HepG2 (cell line): ENCODE measurements around the gene PODXL. TPM values are rescaled to one million over a fixed set of nuclear protein-coding genes. Genes with fewer than 3 reads are reported as not detected.

Source experiments
- ATAC-seq: fragments of 200-7000 bp; cut with Tn5 transposase; 3 replicates; pipeline ENCODE4 v1.9.1; 2020; ENCODE audit warnings: mild to moderate bottlenecking, moderate library complexity
- BruUV-seq: library from RNA; stranded (reverse); fragments of 400-500 nt; replicated peaks from 2 replicates; lab custom pipeline; 2021; lab: Mats Ljungman, UMichigan
- CTCF ChIA-PET: fragments of 300-600 bp; formaldehyde crosslinking; extraction: SDS; loops from one replicate; lab custom pipeline; 2021; ENCODE audit warnings: low total read pairs, inconsistent platforms, low intra/inter-chr PET ratio; lab: Yijun Ruan, JAX
- POLR2A ChIA-PET: fragments of 350-600 bp; sonication (Branson Sonifier 250); formaldehyde crosslinking; loops from one replicate; lab custom pipeline; 2020; ENCODE audit warnings: antibody characterized with exemption, inconsistent platforms; lab: Yijun Ruan, JAX
- DNase-seq: peaks from one replicate; pipeline ENCODE4 v3.0.0-alpha.2; 2015; ENCODE audit warnings: low spot score
- FAIRE-seq: peaks from 3 replicates; lab custom pipeline; 2011; peaks lifted over from hg19 to GRCh38; lab: Jason Lieb, UNC
- H2AFZ ChIP-seq: one replicate; pipeline ENCODE4 v1.6.1; 2011; ENCODE audit warnings: low read length, inconsistent platforms
- H3K27ac ChIP-seq: fragments of 300-600 bp; 3 replicates; pipeline ENCODE4 v1.8.0; 2011; ENCODE audit warnings: mixed run types, mild to moderate bottlenecking, mixed read lengths, low read length, inconsistent platforms; ENCODE audit not compliant: insufficient read depth; ENCODE audit errors: extremely low read length
- H3K27me3 ChIP-seq, 2 experiments: fragments of 200-600 bp in 1 of 2; 2 replicates in 1 of 2; 3 replicates in 1 of 2; pipeline versions ENCODE4 v1.6.0 to v1.8.0; 2011; ENCODE audit warnings: low read length in 2 of 2, mild to moderate bottlenecking in 2 of 2, moderate library complexity in 2 of 2, inconsistent platforms in 1 of 2; ENCODE audit not compliant: insufficient read depth in 2 of 2, control insufficient read depth in 1 of 2
- H3K36me3 ChIP-seq, 2 experiments: fragments of 200-600 bp in 1 of 2; replicated peaks in 1 of 2; 2 replicates in 1 of 2; 3 replicates in 1 of 2; pipeline versions ENCODE4 v1.5.1 to v1.8.0; 2011; ENCODE audit warnings: low read length in 2 of 2, inconsistent platforms in 1 of 2; ENCODE audit not compliant: insufficient read depth in 2 of 2, control insufficient read depth in 1 of 2
- H3K4me1 ChIP-seq: 2 replicates; pipeline ENCODE4 v1.5.1; 2012; ENCODE audit warnings: low read length, inconsistent platforms; ENCODE audit not compliant: insufficient read depth
- H3K4me2 ChIP-seq: 2 replicates; pipeline ENCODE4 v1.6.0; 2011; ENCODE audit warnings: low read depth, low read length, inconsistent platforms
- H3K4me3 ChIP-seq, 3 experiments: fragments of 200-600 bp in 1 of 3; sonication (generic), shearing (Covaris generic) in 1 of 3; replicated peaks in 1 of 3; 2 replicates each; pipeline ENCODE4 v1.5.1; 2011 to 2016; ENCODE audit warnings: low read length in 3 of 3, inconsistent platforms in 2 of 3, low read depth in 2 of 3, mild to moderate bottlenecking in 2 of 3, control low read depth in 1 of 3, mixed read lengths in 1 of 3; ENCODE audit not compliant: insufficient read depth in 1 of 3
- H3K79me2 ChIP-seq: one replicate; pipeline ENCODE4 v1.6.1; 2011; ENCODE audit warnings: low read length, inconsistent platforms; ENCODE audit not compliant: insufficient read depth
- H3K9ac ChIP-seq: 2 replicates; pipeline ENCODE4 v1.6.0; 2011; ENCODE audit warnings: mild to moderate bottlenecking, low read depth, low read length, inconsistent platforms; ENCODE audit not compliant: insufficient read depth
- H3K9me3 ChIP-seq: 2 replicates; pipeline ENCODE4 v1.5.1; 2012; ENCODE audit warnings: mild to moderate bottlenecking, low read length
- H4K20me1 ChIP-seq: 2 replicates; pipeline ENCODE4 v1.6.0; 2011; ENCODE audit warnings: inconsistent platforms, mild to moderate bottlenecking, low read length, moderate library complexity; ENCODE audit not compliant: insufficient read depth
- DNMT1 ChIP-seq: sonication (generic); formaldehyde crosslinking; IDR thresholded peaks from 2 replicates; pipeline ENCODE4 v1.5.1; 2020; ENCODE audit warnings: mild to moderate bottlenecking, missing genetic modification reagents
- ETV6 ChIP-seq: sonication (generic); formaldehyde crosslinking; conservative IDR thresholded peaks from 2 replicates; pipeline ENCODE4 v1.4.0; 2020; ENCODE audit warnings: missing genetic modification reagents
- KAT8 ChIP-seq: IDR thresholded peaks from 2 replicates; pipeline ENCODE4 v1.6.1; 2016; ENCODE audit warnings: missing genetic modification reagents, missing compliant biosample characterization
- PRDM4 ChIP-seq: sonication (generic); formaldehyde crosslinking; IDR thresholded peaks from 2 replicates; pipeline ENCODE4 v1.9.0; 2021; ENCODE audit warnings: missing genetic modification reagents, borderline replicate concordance
- SRY ChIP-seq: sonication (generic); formaldehyde crosslinking; IDR thresholded peaks from 2 replicates; pipeline ENCODE4 v1.8.0; 2022; ENCODE audit warnings: mild to moderate bottlenecking, missing genetic modification reagents
- ZFP36L1 ChIP-seq: sonication (generic); formaldehyde crosslinking; IDR thresholded peaks from 2 replicates; pipeline ENCODE4 v1.8.0; 2022; ENCODE audit warnings: mild to moderate bottlenecking, missing genetic modification reagents, moderate library complexity
- ZNF598 ChIP-seq: sonication (generic); formaldehyde crosslinking; IDR thresholded peaks from 2 replicates; pipeline ENCODE4 v1.5.1; 2020; ENCODE audit warnings: mild to moderate bottlenecking, missing genetic modification reagents, borderline replicate concordance
- ZNF614 ChIP-seq: IDR thresholded peaks from 2 replicates; pipeline ENCODE4 v1.6.1; 2018; ENCODE audit warnings: missing biosample characterization, missing genetic modification reagents, inconsistent platforms, borderline replicate concordance
- WGBS: methylation state at CpG from one replicate; pipeline ENCODE4 v1.1.6; 2017; ENCODE audit warnings: low lambda C conversion rate; 5-methylcytosine and 5-hydroxymethylcytosine counted together
- in situ Hi-C: cut with HindIII; loops from 2 replicates; pipeline ENCODE4 v1.10.0; 2017; ENCODE audit warnings: low pct_unique_long_range_greater_than_20kb; ENCODE audit not compliant: extremely low pct_ligation_motif_present
- intact Hi-C: fragments of 100-400 bp; cut with micrococcal nuclease; formaldehyde crosslinking; loops from one replicate; pipeline ENCODE4 v1.10.0; 2022; ENCODE audit not compliant: unreplicated experiment
- polyA plus RNA-seq, 8 experiments: library from polyadenylated mRNA; depleted of rRNA in 3 of 8; stranded (reverse) in 7 of 8; unstranded in 1 of 8; fragments of >200 nt; fragmentation: Illumina TruSeq in 4 of 8; extraction: Trizol in 4 of 8; gene quantifications; 2 replicates each; pipeline versions ENCODE4 v1.2.1 to v1.2.3, GENCODE V29; 2011 to 2016; ENCODE audit warnings: low read depth in 4 of 8, missing spikeins in 1 of 8, mixed read lengths in 1 of 8; ENCODE audit not compliant: insufficient read depth in 1 of 8
- total RNA-seq, 5 experiments: library from RNA; depleted of rRNA; stranded (reverse); fragments of >200 nt; fragmentation: Illumina TruSeq; extraction: Trizol; gene quantifications; 2 replicates each; pipeline ENCODE4 v1.2.3, GENCODE V29; 2016; ENCODE audit warnings: low read depth in 1 of 5

PODXL gene
- total and polyA plus RNA-seq, 2 of the 13 experiments (the other 11 are each of a cell fraction or from before 2014, with no cell fraction given): 0.22 to 0.54 TPM

- TF ChIP-seq ZFP36L1 (CRISPR knock-in tag) (no peak), PRDM4 (CRISPR knock-in tag) (no peak), ZNF614 (CRISPR knock-in tag) (no peak), ZNF598 (CRISPR knock-in tag) (no peak), ETV6 (CRISPR knock-in tag) (no peak), DNMT1 (CRISPR knock-in tag) (no peak), KAT8 (CRISPR knock-in tag) (no peak)
Measured at GRCh38 chr7:131586259-131586658, 29.8 kb upstream of the PODXL start (continued).

DNA sequence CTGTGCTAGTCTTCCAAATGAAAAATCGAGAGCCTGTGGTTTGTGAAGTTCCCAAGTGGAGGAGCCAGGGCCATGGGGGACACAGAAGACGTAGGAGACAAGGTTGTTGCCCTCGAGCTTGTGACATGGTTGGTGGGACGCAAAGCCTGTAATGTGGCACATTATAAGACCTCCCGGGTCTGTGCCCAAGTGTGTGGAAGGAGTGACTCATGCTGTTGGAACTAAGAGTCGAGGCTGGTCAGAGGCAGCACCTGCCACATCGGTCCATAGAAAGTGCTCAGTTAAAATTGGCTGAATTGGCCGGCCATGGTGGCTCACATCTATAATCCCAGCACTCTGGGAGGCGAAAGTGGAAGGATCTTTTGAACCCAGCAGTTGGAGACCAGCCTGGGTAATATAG is 27.0 kb upstream of the PODXL start:
- no peak for FAIRE-seq

More for the DNA sequence above, 27.0 kb upstream of the PODXL start:
- Histone ChIP-seq H3K4me2 (no peak overlapping the region), H3K4me3 (no peak overlapping the region), H3K9ac (no peak overlapping the region), H3K4me1 (no peaks in the 10 kb centered on the region), H3K79me2 (no peaks in the 10 kb centered on the region), H3K27me3 (peaks cover 0 to 5% of the 10 kb centered on the region in 2 experiments; a peak in 1 of 5 replicates), H2AFZ (no peak overlapping the region), H4K20me1 (no peaks in the 10 kb centered on the region), H3K36me3 (no peaks in the 10 kb centered on the region), H3K9me3 (no peaks in the 10 kb centered on the region), H3K27ac (no peak overlapping the region)
- intact Hi-C loops (no loop called here), in situ Hi-C loops (no loop called here)
- no peak for ATAC-seq
- no TSS peak for BruUV-seq
- ChIA-PET CTCF (no interaction called here), POLR2A (no interaction called here)
- WGBS: 43% methylated on average over 9 of the region's 9 CpGs
- no peak for DNase-seq
- no peak for TF ChIP-seq SRY (CRISPR knock-in tag)
